ENCODE measurements around the gene ZNF775.

GRCh38 chr7:150389532-150389816 lies 10.3 kb downstream of the ZNF775 start:
- TF ChIP-seq POLR2A (IDR thresholded peaks at IDR 0.05; ENCODE audit: low read length), result no peak
- no peak for TF ChIP-seq GATA1 (IDR thresholded peaks at IDR 0.05; ENCODE audit: low read depth, low read length)
